Measurements from ENCODE around the gene GDPD5.

Gene GDPD5

GRCh38 chr11:75487365-75487764, 38.4 kb downstream of the GDPD5 start:
- H3K27me3 Mint-ChIP-seq = no peaks in the 10 kb centered on the region
- no peaks in the 10 kb centered on the region for H3K36me3 Mint-ChIP-seq
- H3K9me3 Mint-ChIP-seq = no peaks in the 10 kb centered on the region
- no peak overlapping the region for H3K27ac Mint-ChIP-seq
- H3K4me3 Mint-ChIP-seq = no peak overlapping the region
- ATAC-seq (replicated peaks) (no peak), DNase-seq (no peak)
- H3K4me1 Mint-ChIP-seq = peaks cover 6 to 7% of the 10 kb centered on the region in 2 donors

- no peaks in the 10 kb centered on the region for H3K9me3 Mint-ChIP-seq
- peaks cover 0 to 3% of the 10 kb centered on the region in 2 donors for H3K4me1 Mint-ChIP-seq
- DNase-seq (no peak), ATAC-seq (replicated peaks) (no peak)
- H3K27me3 Mint-ChIP-seq = no peaks in the 10 kb centered on the region
- no peak overlapping the region for H3K4me3 Mint-ChIP-seq
- H3K27ac Mint-ChIP-seq = no peak overlapping the region
- no peaks in the 10 kb centered on the region for H3K36me3 Mint-ChIP-seq
These were observed 40.0 kb downstream of the GDPD5 start for GRCh38 chr11:75485742-75486141.

GRCh38 chr11:75482931-75483469, 42.7 kb downstream of the GDPD5 start:
- Mint-ChIP-seq H3K27ac (no peak overlapping the region), H3K36me3 (no peaks in the 10 kb centered on the region), H3K4me1 (peaks cover 0 to 3% of the 10 kb centered on the region in 2 donors), H3K4me3 (no peak overlapping the region), H3K27me3 (no peaks in the 10 kb centered on the region), H3K9me3 (no peaks in the 10 kb centered on the region)
- DNase-seq = no peak
- no peak for ATAC-seq (replicated peaks)

- Mint-ChIP-seq H3K27ac (no peak overlapping the region), H3K4me3 (no peak overlapping the region), H3K4me1 (peaks cover 0 to 3% of the 10 kb centered on the region in 2 donors), H3K36me3 (no peaks in the 10 kb centered on the region), H3K9me3 (no peaks in the 10 kb centered on the region), H3K27me3 (no peaks in the 10 kb centered on the region)
- ATAC-seq (replicated peaks) (no peak), DNase-seq (no peak)
These were observed 43.7 kb downstream of the GDPD5 start for GRCh38 chr11:75481922-75482606.

- no peak for ATAC-seq (replicated peaks)
- H3K4me3 Mint-ChIP-seq = no peak overlapping the region
- no peaks in the 10 kb centered on the region for H3K9me3 Mint-ChIP-seq
- peaks cover 0 to 3% of the 10 kb centered on the region in 2 donors for H3K4me1 Mint-ChIP-seq
- no peaks in the 10 kb centered on the region for H3K27me3 Mint-ChIP-seq
- H3K36me3 Mint-ChIP-seq = no peaks in the 10 kb centered on the region
- no peak overlapping the region for H3K27ac Mint-ChIP-seq
- DNase-seq = no peak
These were observed 44.4 kb downstream of the GDPD5 start for GRCh38 chr11:75481223-75481921.

- H3K27ac Mint-ChIP-seq = no peak overlapping the region
These were observed 45.3 kb downstream of the GDPD5 start for GRCh38 chr11:75480185-75481175.

GRCh38 chr11:75479597-75480145, 46.1 kb downstream of the GDPD5 start:
- Mint-ChIP-seq H3K27me3 (no peaks in the 10 kb centered on the region), H3K36me3 (no peaks in the 10 kb centered on the region), H3K4me1 (peaks cover 11 to 14% of the 10 kb centered on the region in 2 donors), H3K9me3 (no peaks in the 10 kb centered on the region), H3K4me3 (no peak overlapping the region), H3K27ac (no peak overlapping the region)
- no peak for DNase-seq
- ATAC-seq (replicated peaks) = no peak

More at GRCh38 chr11:75480185-75481175, 45.3 kb downstream of the GDPD5 start:
- no peak for DNase-seq
- H3K4me1 Mint-ChIP-seq = peaks cover 6 to 10% of the 10 kb centered on the region in 2 donors
- no peak overlapping the region for H3K4me3 Mint-ChIP-seq
- no peaks in the 10 kb centered on the region for H3K9me3 Mint-ChIP-seq
- no peak for ATAC-seq (replicated peaks)
- no peaks in the 10 kb centered on the region for H3K36me3 Mint-ChIP-seq
- no peaks in the 10 kb centered on the region for H3K27me3 Mint-ChIP-seq

GRCh38 chr11:75478783-75479596, 46.8 kb downstream of the GDPD5 start:
- H3K27ac Mint-ChIP-seq = no peak overlapping the region
- ATAC-seq (replicated peaks) = no peak
- no peaks in the 10 kb centered on the region for H3K36me3 Mint-ChIP-seq
- H3K27me3 Mint-ChIP-seq = no peaks in the 10 kb centered on the region
- H3K9me3 Mint-ChIP-seq = no peaks in the 10 kb centered on the region
- no peak overlapping the region for H3K4me3 Mint-ChIP-seq
- DNase-seq = no peak
- H3K4me1 Mint-ChIP-seq = peaks cover 16 to 17% of the 10 kb centered on the region in 2 donors

GRCh38 chr11:75477614-75477935, 48.2 kb downstream of the GDPD5 start:
- Mint-ChIP-seq H3K9me3 (no peaks in the 10 kb centered on the region), H3K4me1 (peaks cover 15 to 17% of the 10 kb centered on the region in 2 donors), H3K27me3 (no peaks in the 10 kb centered on the region), H3K27ac (no peak overlapping the region), H3K36me3 (no peaks in the 10 kb centered on the region), H3K4me3 (no peak overlapping the region)
- no peak for DNase-seq
- no peak for ATAC-seq (replicated peaks)

- Mint-ChIP-seq H3K27me3 (no peaks in the 10 kb centered on the region), H3K9me3 (no peaks in the 10 kb centered on the region), H3K27ac (no peak overlapping the region), H3K4me1 (peaks cover 12 to 17% of the 10 kb centered on the region in 2 donors), H3K4me3 (no peak overlapping the region), H3K36me3 (no peaks in the 10 kb centered on the region)
- no peak for DNase-seq
- no peak for ATAC-seq (replicated peaks)
These were observed 48.8 kb downstream of the GDPD5 start for GRCh38 chr11:75476739-75477613.

- Mint-ChIP-seq H3K27me3 (no peaks in the 10 kb centered on the region), H3K4me3 (no peak overlapping the region), H3K4me1 (peaks cover 12 to 17% of the 10 kb centered on the region in 2 donors), H3K36me3 (no peaks in the 10 kb centered on the region), H3K9me3 (no peaks in the 10 kb centered on the region), H3K27ac (no peak overlapping the region)
- DNase-seq (no peak), ATAC-seq (replicated peaks) (peak; percentile 47 to 61)
These were observed 49.7 kb downstream of the GDPD5 start for GRCh38 chr11:75475767-75476650.
